Activated naive CD4-positive, alpha-beta T cell treated with anti-CD3 and anti-CD28 coated beads, Interleukin-2, amount 10 ng/mL, durations not matched to agents 7 days and 5 days (primary cell): ENCODE results near the gene NDUFAB1.

Source experiments
- CTCF ChIA-PET: fragments of 350-600 bp; sonication (Branson Sonifier 250); formaldehyde crosslinking; loops from one replicate; lab custom pipeline; 2021; ENCODE audit warnings: antibody characterized with exemption; lab: Charles Lee
- DNase-seq: peaks from one replicate; pipeline ENCODE4 v3.0.0-alpha.2; 2020
- H3K27ac Mint-ChIP-seq: one replicate; pipeline ENCODE4 v1.8.0; 2021; ENCODE audit warnings: mild to moderate bottlenecking, moderate library complexity, mixed read lengths
- H3K27me3 Mint-ChIP-seq: one replicate; pipeline ENCODE4 v1.8.0; 2021; ENCODE audit warnings: mild to moderate bottlenecking, mixed read lengths
- H3K36me3 Mint-ChIP-seq: one replicate; pipeline ENCODE4 v1.8.0; 2021; ENCODE audit warnings: mixed read lengths
- H3K4me1 Mint-ChIP-seq: one replicate; pipeline ENCODE4 v1.8.0; 2021; ENCODE audit warnings: mixed read lengths
- H3K4me3 Mint-ChIP-seq: one replicate; pipeline ENCODE4 v1.8.0; 2021; ENCODE audit warnings: mild to moderate bottlenecking, moderate library complexity, mixed read lengths
- H3K9me3 Mint-ChIP-seq: one replicate; pipeline ENCODE4 v1.8.0; 2021; ENCODE audit warnings: mixed read lengths

NDUFAB1 gene

DNA sequence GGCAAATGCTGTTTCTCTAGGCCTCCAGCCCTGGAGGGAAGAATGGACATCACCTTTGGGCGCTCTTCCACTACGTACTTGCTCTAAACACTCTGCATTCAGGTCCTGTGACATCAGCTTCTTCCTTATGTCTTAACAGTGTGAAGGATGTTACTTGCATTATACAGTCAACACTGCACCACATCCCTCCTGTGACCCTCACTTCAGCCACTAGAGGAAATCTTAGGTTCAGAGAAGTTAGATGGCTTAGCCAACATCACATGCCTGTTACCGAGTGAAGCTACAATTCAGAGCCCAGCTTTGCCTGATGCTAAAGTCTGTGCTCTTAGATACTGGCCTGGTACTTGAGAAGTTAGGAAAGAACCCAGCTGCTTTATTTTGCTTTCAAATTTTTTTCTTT lies 20.3 kb downstream of the NDUFAB1 start:
- no peaks in the 10 kb centered on the region for H3K27me3 Mint-ChIP-seq
- no peaks in the 10 kb centered on the region for H3K4me1 Mint-ChIP-seq
- no peaks in the 10 kb centered on the region for H3K9me3 Mint-ChIP-seq
- H3K36me3 Mint-ChIP-seq = peaks cover 27% of the 10 kb centered on the region
- H3K4me3 Mint-ChIP-seq = no peak overlapping the region
- no peak overlapping the region for H3K27ac Mint-ChIP-seq
- CTCF ChIA-PET = interaction anchor here (1.0 to 1.6 kb wide), 2 partner anchors 18 to 21 kb away, joined by 3 read pairs; partner anchors contain the start of genes NDUFAB1 and UBFD1
- DNase-seq = no peak

- Mint-ChIP-seq H3K4me3 (no peak overlapping the region), H3K27ac (no peak overlapping the region), H3K27me3 (no peaks in the 10 kb centered on the region), H3K4me1 (no peaks in the 10 kb centered on the region), H3K36me3 (peaks cover 21% of the 10 kb centered on the region), H3K9me3 (no peaks in the 10 kb centered on the region)
- CTCF ChIA-PET = no interaction called here
- no peak for DNase-seq
Observed at GRCh38 chr16:23573817-23574216, 22.3 kb downstream of the NDUFAB1 start.

DNA sequence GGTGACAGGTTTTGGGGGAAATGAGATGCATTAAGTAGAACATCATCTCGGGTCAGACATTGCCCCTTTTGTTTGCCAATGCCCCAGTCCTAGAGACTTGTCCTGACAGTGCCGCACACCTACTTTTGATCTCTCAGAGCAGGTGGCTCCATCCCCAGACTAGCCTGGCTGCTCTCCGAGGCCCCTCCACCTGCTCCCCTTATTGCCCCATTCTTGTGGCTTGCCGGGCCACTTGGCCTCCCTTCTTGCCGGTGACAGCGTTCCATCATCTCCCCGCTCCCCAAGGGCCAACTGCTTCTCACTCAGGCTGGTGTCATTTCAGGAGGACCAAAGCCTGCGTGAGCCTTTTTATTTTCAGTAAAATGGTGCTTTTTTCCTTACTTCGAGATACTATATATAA lies 23.7 kb downstream of the NDUFAB1 start:
- Mint-ChIP-seq H3K4me3 (no peak overlapping the region), H3K36me3 (peaks cover 24% of the 10 kb centered on the region)
- CTCF ChIA-PET = no interaction called here

GRCh38 chr16:23571895-23572294 lies 24.2 kb downstream of the NDUFAB1 start:
- Mint-ChIP-seq H3K36me3 (peaks cover 27% of the 10 kb centered on the region), H3K4me3 (no peak overlapping the region), H3K27me3 (no peaks in the 10 kb centered on the region), H3K4me1 (no peaks in the 10 kb centered on the region), H3K27ac (no peak overlapping the region), H3K9me3 (no peaks in the 10 kb centered on the region)
- CTCF ChIA-PET = interaction anchor here (1.2 kb wide), 1 partner anchor 14 kb away, joined by 6 read pairs; the partner anchor contains the start of gene UBFD1
- no peak for DNase-seq

More for the DNA sequence above, 23.7 kb downstream of the NDUFAB1 start:
- no peak overlapping the region for H3K27ac Mint-ChIP-seq
- no peaks in the 10 kb centered on the region for H3K9me3 Mint-ChIP-seq
- no peaks in the 10 kb centered on the region for H3K27me3 Mint-ChIP-seq
- DNase-seq = no peak
- H3K4me1 Mint-ChIP-seq = no peaks in the 10 kb centered on the region

DNA sequence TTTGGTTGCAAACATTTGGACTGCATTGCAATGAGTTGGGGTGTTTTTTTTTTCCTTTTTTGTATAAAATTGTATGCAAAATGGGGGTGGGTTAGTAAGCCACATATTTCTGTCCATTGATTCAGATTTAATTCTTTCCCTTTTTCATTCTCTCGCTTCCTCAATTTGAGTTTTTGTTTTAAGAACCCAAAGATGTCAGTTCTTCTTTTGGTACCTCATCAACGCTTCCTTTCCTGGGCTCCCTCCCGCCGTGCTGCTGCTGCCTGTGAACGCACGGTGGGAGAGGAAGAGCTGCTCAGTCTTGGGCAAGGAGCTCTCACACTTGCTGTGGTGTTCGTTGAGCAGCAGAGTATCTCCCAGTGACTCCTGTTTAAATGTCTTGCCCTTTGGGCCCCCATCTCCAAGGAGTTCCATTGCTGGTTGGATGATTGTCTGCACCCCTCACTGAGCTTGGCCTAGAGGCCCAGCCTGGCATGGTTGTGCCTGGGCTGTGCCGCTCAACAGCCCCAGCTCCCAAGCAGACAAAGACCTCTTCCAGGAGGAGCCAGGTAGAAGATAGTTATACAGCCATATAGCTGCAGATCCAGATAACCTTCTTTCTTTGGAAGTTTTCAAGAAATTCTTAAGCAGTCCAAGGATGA lies 25.0 kb downstream of the NDUFAB1 start:
- Mint-ChIP-seq H3K4me3 (no peak overlapping the region), H3K27me3 (no peaks in the 10 kb centered on the region), H3K27ac (no peak overlapping the region), H3K36me3 (peaks cover 29% of the 10 kb centered on the region), H3K4me1 (no peaks in the 10 kb centered on the region), H3K9me3 (no peaks in the 10 kb centered on the region)
- no peak for DNase-seq
- CTCF ChIA-PET = interaction anchor here (1.2 kb wide), 1 partner anchor 13 kb away, joined by 6 read pairs; the partner anchor contains the start of gene UBFD1

- Mint-ChIP-seq H3K4me3 (no peak overlapping the region), H3K9me3 (no peaks in the 10 kb centered on the region), H3K36me3 (peaks cover 47% of the 10 kb centered on the region), H3K27me3 (no peaks in the 10 kb centered on the region), H3K27ac (no peak overlapping the region), H3K4me1 (no peaks in the 10 kb centered on the region)
- DNase-seq = no peak
- CTCF ChIA-PET = no interaction called here
Observed at GRCh38 chr16:23567602-23568001, 28.5 kb downstream of the NDUFAB1 start.

- CTCF ChIA-PET = no interaction called here
- Mint-ChIP-seq H3K4me3 (no peak overlapping the region), H3K27ac (no peak overlapping the region), H3K36me3 (peaks cover 46% of the 10 kb centered on the region), H3K4me1 (no peaks in the 10 kb centered on the region), H3K9me3 (no peaks in the 10 kb centered on the region), H3K27me3 (no peaks in the 10 kb centered on the region)
- no peak for DNase-seq
Observed at GRCh38 chr16:23566724-23567123, 29.4 kb downstream of the NDUFAB1 start.

DNA sequence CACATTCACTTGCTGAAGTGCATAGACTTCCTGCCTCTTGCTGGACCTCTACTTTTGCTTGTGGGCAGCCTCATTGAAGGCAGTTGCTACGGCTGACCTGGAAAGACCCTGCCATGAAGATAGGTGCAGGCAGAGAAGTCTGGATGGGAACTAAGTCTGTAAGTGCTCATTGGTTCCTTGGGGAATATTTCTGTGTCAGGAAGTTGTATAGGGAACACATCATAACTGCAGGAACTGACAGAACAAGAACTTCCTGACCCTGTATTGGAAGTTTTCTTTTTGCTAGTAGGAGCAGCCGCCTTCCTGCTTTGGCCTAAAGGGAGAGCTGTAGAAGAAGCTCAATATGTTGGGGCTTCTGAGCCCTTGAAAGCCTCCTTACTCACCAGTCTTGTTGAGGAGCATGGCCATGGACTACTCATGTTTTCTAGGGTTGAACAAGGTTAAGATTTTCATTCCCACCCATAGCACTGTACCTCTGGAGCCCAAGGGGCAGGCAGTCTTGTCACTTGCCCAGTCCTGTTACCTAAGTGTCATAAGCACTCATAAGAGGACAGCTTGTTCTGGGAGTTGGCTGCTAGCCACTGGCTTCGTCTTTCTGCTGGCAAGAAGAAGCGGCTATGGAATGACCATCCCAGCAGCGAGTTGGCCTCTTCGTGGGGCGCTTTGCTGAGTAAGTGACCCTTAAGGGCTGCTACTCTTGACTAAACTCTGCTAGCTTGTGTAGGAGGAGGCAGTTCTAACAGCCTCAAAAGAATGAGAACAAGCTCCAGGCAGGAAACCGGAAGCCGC lies 31.3 kb downstream of the NDUFAB1 start:
- Mint-ChIP-seq H3K9me3 (no peaks in the 10 kb centered on the region), H3K36me3 (peaks cover 47% of the 10 kb centered on the region), H3K4me3 (no peak overlapping the region), H3K4me1 (peaks cover 7% of the 10 kb centered on the region), H3K27ac (no peak overlapping the region), H3K27me3 (no peaks in the 10 kb centered on the region)
- no peak for DNase-seq
- CTCF ChIA-PET = no interaction called here

DNA sequence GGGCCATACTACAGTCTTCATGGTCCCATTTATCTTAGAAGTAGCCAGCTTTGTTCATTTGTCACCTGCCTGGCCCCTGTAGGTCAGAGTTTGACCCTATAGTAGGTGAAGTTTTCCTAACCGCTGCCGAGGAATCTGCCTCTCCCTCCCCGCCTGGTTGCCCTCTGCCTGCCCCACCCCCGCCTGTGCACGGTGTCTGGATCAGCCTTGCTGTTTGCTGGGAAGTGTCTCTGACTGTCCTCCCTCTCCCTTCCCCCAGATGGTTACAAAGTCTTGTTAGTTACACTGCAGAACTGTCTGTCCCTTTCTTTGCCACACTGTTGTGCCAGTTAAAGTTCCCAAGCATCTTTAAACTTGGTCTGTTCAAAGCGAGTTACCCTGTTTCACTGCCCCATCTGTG lies 32.9 kb downstream of the NDUFAB1 start:
- Mint-ChIP-seq H3K27me3 (no peaks in the 10 kb centered on the region), H3K9me3 (no peaks in the 10 kb centered on the region), H3K27ac (no peak overlapping the region), H3K36me3 (peaks cover 46% of the 10 kb centered on the region), H3K4me3 (no peak overlapping the region), H3K4me1 (peaks cover 23% of the 10 kb centered on the region)
- DNase-seq = no peak
- CTCF ChIA-PET = no interaction called here

- Mint-ChIP-seq H3K4me1 (peaks cover 23% of the 10 kb centered on the region), H3K4me3 (no peak overlapping the region), H3K9me3 (no peaks in the 10 kb centered on the region), H3K36me3 (peaks cover 43% of the 10 kb centered on the region), H3K27ac (no peak overlapping the region), H3K27me3 (no peaks in the 10 kb centered on the region)
- CTCF ChIA-PET = no interaction called here
- no peak for DNase-seq
Observed at GRCh38 chr16:23562505-23562904, 33.6 kb downstream of the NDUFAB1 start.

GRCh38 chr16:23561586-23561985 lies 34.5 kb downstream of the NDUFAB1 start:
- CTCF ChIA-PET = interaction anchor here (0.6 to 0.7 kb wide), 2 partner anchors 112 to 378 kb away, joined by 3 read pairs; no protein-coding TSS in a partner anchor
- Mint-ChIP-seq H3K27me3 (no peaks in the 10 kb centered on the region), H3K27ac (no peak overlapping the region), H3K4me3 (no peak overlapping the region), H3K4me1 (peaks cover 28% of the 10 kb centered on the region), H3K9me3 (no peaks in the 10 kb centered on the region), H3K36me3 (peaks cover 41% of the 10 kb centered on the region)
- DNase-seq = no peak

DNA sequence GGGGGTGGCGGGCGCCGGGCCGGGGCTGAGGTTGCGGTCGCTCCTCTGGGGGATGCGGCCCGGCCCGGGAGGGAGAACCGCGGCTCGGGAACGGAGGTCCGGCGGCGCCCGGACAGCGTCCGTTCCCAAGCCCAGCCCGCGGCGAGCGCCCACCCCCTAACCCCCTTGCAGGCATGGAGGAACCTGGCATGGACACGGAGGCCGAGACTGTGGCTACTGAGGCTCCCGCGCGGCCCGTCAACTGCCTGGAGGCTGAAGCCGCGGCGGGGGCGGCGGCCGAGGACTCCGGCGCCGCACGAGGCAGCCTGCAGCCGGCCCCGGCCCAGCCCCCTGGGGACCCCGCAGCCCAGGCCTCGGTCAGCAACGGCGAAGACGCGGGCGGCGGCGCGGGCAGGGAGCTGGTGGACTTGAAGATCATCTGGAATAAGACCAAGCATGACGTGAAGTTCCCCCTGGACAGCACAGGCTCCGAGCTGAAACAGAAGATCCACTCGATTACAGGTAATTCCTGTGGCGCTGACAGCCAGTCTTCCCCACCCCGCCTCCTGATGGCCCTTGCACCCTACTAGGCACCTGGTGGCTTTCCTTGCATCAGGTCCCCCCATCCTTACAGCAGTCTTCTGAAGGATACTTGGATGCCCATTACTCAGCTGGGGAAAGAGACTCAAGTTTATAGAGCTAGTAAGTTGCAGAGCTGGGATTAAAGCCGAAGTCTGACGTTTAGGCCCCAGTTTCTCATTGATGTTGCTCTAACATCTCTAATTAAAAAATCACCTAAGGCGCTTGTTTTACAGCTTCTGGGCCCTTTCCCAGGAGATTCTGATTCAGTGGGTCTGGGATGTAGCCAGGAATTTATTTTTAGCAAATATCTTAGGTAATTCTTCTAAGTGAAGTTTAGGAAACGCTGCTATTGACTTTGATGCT lies 38.1 kb downstream of the NDUFAB1 start:
- H3K27ac Mint-ChIP-seq = peak overlapping the region; percentile 92
- H3K4me3 Mint-ChIP-seq = peak overlapping the region; percentile 94
- DNase-seq = no peak
- CTCF ChIA-PET = interaction anchor here (0.7 to 1.6 kb wide), 7 partner anchors 13 to 138 kb away, joined by 3 to 9 read pairs (median 4); partner anchors contain the start of gene NDUFAB1
- H3K27me3 Mint-ChIP-seq = no peaks in the 10 kb centered on the region
- peaks cover 41% of the 10 kb centered on the region for H3K4me1 Mint-ChIP-seq
- H3K36me3 Mint-ChIP-seq = peaks cover 21% of the 10 kb centered on the region
- no peaks in the 10 kb centered on the region for H3K9me3 Mint-ChIP-seq

DNA sequence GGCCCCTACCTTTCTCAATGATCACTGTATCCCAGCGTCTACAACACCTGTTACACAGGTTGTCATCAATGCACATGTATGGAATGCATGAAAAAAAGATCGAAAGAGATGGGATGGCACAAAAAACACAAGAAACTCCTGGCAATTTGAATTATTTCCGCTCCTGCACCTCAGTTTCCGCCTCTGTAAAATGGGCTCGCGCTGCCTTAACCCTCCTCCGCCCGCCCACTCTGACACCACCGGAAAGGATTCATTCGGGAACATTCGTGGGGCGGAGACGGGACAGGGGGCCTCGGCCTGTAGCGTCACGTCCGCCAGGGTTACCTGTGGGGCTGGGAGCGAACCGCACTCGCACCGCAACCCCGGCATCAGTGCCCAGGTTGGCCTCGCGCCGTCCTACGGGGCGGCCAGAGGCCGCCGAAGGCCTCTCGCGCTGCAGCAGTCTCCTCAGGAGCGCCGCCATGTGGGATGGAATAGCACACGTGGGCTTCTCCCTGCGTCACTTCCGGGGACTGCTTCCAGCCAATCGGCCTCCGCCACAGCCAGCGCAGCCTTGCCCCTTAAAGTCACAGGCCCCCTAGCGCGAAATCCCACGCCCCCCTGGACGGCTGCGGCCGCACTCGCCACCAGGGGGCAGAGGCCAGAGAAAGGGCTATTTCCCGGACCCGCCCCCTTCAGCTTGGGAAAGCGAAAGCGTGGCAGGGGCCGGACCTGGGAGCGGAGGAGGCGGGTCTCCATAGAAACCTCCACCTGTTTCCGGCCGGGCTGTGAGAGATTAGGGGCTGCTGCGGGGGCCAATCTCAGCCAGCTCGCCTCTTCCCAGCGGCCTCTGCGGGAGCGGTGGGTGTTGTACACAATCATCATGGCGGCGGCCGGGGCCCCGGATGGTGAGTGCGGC lies 39.0 kb downstream of the NDUFAB1 start, which contains the start of the genes EARS2 and UBFD1:
Gene EARS2, minus strand, starts transcription at position 470 of the 898 bp plus-strand sequence. Its CDS starts 7 bp downstream, at position 463.
Gene UBFD1, plus strand, starts transcription at position 847 of the 898 bp plus-strand sequence. Its CDS starts 16 bp downstream, at position 863.
- no peaks in the 10 kb centered on the region for H3K9me3 Mint-ChIP-seq
- H3K27ac Mint-ChIP-seq = peak within 1 kb of the TSS; percentile 92
- H3K4me1 Mint-ChIP-seq = peaks cover 41% of the 10 kb centered on the region
- peak; percentile 97 for DNase-seq
- H3K27me3 Mint-ChIP-seq = no peaks in the 10 kb centered on the region
- peak within 1 kb of the TSS; percentile 94 for H3K4me3 Mint-ChIP-seq
- peaks cover 13% of the 10 kb centered on the region for H3K36me3 Mint-ChIP-seq
- CTCF ChIA-PET = interaction anchor here (0.7 to 1.6 kb wide), 6 partner anchors 13 to 139 kb away, joined by 3 to 9 read pairs (median 4); partner anchors contain the start of gene NDUFAB1
